ENCODE measurements around the gene DMXL2.

The DMXL2 gene

DNA sequence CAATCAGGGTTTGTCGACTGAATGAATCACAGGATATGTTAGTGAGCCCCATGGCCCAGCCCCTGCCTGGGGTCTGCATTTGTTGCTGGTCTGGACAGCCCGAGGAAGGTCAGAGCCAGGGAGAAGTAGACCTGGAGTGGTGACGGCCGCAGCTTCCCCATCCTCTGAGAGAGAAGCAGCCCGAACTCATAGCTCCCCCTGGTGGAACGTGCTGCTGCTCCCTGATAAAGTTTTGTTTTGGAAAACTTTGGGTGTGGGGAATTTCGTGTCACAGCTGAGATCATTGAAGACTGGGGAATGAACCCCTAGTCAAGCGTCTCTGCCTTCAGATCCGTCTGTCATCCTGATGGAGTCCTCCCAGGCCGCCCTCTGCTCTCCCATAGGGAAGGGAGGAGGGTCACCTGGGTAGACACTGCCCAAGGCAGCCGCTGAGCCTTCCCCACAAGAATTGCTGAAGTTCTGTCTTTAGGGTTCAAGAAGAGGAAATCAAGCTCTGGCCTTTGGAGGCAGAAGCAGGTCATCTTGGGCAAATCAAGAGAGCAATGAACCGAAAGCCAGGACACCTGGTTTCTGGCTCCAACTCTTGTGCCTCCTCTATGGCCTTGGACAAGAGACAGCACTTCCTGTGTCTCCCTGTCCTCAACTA, 220.6 kb downstream of the DMXL2 start:
- no peak for DNase-seq

DNA sequence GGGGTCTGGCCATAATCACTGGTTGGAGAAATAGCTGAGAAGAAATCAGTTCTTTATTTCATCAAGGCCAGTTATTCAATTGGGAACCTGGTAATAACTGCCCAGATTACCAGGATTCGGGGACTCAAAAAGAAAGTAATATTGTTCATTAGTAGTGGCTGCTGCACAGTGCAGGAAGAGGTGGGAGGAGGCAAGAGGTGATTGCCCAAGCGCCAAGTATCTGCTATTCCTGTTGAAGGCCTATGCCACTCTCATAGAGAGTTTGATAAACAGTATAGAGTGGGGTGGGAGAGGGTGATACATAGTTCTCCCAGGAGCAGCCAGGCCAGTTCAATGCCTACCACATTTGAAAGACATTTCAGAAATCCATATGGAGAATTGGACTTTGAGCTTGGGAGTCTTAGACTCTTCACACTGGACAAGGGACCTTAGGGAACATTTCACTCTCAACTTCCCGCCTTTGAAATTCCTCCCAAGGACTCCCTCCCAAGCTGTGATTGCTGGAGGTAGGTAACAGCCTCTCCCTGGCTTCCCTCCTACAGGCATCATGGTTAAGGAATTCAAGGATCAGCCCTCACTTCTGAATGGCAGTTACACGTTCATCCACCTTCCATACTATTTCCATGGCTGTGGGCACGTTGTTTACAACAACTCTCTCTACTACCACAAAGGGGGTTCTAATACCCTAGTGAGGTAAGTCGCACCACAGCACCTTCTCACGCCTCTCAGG, 221.4 kb downstream of the DMXL2 start:
- DNase-seq, result no peak

DNA sequence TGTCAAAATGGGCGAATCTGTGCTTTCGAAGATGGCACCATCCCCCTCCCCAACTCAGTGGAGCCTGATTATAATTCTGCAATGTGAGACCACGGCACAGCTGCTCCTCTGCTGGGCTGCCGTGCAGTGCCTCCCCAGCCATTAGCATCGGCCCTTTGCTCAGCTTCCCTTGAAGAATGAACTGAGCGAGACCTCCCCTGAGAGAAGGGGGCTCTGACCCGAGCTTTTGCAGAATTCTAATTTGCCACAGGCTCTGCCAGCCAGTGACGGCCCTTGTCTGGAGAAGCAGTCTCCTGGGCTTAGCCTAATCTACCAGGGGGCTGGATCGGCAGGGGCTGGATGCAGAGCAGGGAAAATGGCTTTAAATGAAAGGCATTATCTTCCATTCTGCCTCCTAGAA, 223.9 kb downstream of the DMXL2 start:
- DNase-seq, result no peak

All from amniotic stem cell (primary cell).